HL-60/S4 treated with phorbol 12-myristate 13-acetate at 8.2 ng/mL for 4 days and 3 days (cell line): ENCODE measurements around the gene PUS7.
"Not testable (repeated sequence)": the region's sequence is repeated elsewhere in the genome, so short reads cannot be mapped to it uniquely, and the experiment has no call there.

ENCODE experiments used
- in situ Hi-C: fragments of 300-500 bp; cut with MboI; formaldehyde crosslinking; loops from 2 replicates; pipeline ENCODE4 v1.15.0; 2022; ENCODE audit warnings: low sequenced_read_pairs

The PUS7 gene

DNA sequence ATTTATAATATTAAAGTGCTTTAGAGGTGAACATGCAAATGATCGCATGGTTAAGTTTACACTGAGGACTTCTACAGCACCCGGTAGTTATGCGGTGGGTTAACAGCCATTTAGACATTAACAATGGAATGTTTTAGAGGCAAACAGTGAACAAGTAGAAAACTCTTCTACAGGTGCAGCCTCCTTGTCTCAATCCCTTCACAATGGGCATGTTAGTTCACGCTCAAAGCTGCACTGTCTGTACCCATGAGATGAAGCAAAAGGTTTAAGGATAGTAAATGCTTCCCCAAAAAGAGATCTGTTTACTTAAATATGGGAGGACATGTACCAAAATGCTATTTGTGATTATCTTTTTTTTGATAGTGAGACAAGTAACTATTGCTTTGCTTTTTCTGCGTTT lies 25.1 kb downstream of the PUS7 start:
- in situ Hi-C loops = no loop called here

DNA sequence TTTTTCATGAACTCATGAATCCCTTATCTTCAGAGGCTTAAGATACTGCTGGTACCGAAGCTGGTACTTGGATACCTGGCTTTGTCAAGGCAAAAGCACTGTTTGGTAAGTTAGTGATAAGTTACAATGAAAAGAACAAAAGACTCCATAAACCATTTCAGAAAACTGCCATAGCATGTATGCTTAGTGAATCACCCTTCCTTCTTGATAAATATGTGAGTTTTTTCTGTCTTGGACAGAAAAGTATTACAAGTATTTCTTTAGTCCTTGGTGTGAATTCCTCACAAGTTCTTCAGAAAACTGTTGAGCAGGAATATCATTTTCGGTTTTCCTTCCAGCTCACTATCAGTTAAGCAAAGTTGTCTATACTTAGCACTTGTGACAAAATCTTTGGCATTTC lies 25.6 kb downstream of the PUS7 start:
- in situ Hi-C loops = no loop called here

DNA sequence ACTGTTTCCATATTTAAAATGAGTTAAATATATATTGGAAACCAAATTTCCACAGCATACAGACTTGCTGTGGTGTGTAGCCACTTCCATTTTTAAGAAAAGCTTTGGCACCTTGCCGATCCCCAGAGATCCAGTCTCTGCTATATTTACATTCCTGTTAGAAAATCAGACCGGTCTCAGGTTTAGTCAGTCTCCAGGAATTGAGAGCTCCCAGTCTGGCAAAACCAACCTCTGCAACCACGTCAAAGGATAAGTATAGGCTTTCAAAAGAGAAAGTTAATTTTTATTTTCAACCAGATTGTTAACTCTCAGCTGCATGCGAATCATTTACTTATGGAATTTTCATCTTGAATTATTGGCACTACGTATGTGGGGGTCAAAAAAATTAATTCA lies 28.2 kb downstream of the PUS7 start:
- in situ Hi-C loops = no loop called here

DNA sequence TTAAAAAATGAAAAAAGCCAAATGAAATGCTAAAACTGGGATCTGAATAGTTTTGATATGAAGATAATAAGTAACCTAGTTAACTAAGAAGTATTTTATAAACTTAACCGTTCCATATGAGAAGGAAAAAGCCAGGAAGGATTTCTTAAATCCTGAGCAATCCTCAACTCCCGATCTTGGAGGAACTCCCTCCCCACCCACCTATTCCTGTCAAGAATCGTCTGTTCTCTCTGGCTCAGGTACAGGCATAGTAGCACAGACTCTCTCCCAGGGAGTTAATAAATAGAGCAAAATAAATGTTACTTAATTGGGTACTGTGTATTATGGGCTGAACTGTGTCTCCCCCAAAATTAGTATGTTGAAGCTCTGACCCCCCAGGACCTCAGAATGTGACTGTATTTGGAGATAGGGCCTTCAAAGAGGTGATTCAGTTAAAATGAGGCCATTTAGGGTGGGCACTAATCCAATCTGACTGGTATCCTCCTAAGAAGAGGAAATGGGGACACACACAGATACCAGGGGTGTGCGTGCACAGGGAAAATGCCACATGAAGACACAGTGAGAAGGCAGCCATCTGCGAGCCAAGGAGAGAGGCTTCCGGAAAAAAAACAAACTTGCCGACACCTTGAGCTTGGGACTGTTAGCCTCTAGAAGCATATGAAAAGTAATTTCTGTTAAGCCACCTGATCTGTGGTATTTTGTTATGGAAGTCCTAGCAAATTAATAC lies 28.7 kb downstream of the PUS7 start:
- in situ Hi-C loops = no loop called here

DNA sequence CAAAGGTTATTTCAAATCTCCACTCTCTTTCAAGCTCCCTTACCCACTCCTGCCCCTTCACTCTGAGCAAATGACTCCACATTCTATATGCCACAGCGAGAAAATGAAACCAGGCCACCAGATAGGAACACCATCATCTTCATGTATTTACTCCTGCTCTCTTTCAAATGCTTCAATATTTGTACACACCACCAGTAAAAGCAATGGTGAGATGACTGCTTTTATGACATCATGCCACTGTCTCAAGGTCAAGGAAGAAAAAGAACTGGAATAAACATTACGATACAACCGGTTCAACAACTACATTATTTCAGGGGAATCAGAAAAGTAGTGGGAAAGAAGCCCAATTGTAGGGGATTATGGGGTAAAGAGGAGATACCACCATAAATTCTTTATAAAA lies 32.7 kb downstream of the PUS7 start:
- in situ Hi-C loops = no loop called here

DNA sequence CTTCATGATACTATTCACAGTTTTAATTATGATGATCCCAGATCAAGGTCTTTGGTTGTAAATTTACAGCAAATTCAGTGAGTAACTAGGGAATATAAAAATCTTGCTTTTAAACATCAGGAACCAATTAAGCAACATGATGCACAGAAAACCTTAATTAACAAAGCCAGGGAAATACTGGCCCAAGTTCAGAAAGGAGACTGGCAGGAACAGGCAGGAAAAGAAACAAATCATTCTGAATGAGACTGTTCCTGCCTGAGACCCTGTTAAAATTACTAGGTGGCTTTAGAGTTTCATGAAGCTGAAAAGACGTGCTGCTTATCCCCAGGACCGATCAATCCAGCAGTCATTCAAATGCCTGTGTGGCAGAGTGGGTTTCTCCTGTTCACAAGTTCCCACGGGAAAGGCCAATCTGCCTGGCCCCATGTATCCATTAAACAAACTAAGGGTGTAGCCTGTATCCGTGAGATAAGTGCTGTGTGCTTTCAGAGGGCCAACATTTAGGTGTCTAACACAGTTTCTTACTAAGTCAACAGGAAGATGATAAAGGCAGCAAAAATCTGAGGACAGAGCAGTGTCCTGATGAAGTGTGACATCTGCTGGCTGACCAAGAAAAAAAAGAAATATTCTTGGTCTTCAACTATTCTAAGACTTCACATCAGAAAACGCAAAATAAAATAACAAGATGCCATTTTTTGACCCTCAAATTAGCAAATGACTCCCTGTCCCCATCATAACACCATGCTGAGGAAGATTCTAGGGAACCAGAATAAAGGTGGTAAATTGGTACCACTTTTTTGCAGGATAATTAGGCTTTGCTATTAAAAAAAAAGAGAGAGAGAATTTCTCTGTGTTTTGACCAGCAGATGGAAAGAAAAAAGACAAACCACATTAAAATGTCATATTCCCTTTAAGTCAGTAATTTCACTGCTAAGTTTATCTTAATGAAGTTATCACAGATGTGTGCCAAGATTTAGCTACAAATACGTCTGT lies 34.2 kb downstream of the PUS7 start:
- in situ Hi-C loops = no loop called here

DNA sequence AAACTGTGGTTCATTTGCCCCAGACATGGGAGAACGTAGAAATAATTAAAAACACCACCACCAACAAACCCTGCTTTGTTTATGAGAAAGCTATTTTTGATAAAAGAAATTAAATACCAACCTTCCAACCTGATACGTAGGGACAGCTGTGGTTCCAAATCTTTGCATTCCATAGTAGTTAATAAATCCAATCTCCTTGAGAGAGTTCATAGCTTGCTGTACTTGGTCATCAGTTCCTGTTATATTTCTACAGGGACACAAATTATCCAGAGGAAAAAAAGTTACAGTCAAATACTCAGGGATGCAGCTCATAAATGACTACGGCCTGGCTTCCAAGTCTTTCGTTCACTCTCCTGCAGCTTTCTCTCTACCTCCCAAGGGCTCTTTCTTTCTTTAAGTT lies 41.1 kb downstream of the PUS7 start:
- in situ Hi-C loops = no loop called here

DNA sequence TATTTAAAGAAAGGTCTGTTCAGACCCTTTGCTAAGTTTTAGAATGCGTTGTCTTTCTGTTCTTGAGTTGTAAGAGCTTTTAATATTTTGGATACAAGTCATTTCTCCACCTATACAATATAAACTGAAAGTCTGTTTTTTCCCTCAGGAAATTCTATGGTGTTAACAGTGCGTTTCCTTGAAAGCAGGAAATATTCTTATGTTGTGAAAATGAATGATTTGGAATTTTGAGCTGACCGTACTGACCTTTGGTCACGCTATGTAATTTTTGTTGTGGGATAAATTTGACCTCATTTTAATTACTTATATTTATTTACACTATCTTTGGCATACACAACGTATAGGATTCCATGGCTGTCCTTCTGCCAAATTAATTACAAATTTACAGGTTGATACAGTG lies 43.5 kb downstream of the PUS7 start:
- in situ Hi-C loops = no loop called here

DNA sequence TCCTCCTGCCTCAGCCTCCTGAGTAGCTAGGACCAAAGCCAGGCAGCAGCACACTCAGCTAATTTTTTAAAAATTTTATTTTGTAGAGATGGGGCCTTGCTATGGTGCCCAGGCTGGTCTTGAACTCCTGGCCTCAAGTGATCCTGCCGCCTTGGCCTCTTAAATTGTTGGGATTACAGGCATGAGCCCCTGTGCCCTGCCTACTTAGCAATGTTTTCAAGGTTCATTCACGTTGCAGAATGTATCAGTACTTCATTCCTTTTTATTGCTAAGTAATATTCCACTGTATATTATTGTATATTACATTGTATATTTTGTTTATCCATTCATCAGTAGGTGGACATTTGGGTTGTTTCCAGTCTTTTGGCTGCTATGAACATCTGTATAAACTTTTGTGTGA lies 44.2 kb downstream of the PUS7 start:
- in situ Hi-C loops = no loop called here

DNA sequence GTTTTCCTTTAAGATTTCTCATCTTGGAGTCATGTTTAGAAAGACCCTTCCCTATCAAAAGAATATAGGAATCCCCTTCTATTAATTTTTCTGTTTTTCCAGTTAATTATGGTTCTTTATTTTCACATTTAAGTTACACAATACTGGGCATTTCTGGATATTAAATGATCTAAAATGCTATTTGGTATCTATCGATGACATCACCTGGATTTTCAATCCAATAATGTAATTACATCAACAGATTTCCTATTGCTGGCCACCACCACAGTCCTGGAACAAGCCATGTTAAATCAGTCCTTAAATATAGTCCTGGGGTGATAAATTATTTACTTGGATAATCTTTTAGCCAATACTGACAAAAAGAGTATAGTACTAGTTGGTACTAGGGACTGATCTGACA lies 48.0 kb downstream of the PUS7 start:
- in situ Hi-C loops = no loop called here

DNA sequence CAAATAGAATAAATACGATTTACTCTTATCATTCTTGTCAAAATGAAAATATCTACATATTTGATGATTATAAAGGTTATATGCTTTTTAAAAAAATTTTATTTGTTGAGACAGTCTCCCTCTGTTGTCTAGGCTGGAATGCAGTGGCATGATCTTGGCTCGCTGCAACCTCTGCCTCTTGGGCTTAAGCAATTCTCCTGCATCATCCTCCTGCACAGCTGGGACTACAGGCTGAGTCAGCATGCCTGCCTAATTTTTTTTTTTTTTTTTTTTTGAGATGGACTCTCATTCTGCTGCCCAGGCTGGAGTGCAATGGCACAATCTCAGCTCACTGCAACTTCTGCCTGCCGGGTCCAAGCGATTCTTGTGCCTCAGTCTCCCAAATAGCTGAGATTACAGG lies 48.9 kb downstream of the PUS7 start:
- in situ Hi-C loops = no loop called here

DNA sequence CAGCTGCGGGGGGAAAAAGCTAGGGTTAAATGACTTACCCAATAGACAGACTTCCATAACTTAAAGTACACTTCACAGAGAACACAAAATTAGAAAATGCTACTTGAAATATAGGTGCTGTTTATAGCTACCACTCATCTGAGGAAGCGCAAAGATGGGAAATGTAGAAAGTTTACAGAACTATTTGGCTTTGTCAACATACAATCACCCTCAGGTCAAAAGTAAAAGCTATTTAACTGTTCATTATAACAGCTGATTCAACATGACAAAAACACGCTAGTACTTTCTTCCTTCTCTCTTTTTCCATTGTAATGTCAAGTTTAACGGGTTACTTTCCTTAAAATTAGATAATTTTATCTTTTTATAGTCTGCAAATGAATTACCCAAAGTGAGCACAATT lies 51.2 kb downstream of the PUS7 start:
- in situ Hi-C loops = no loop called here

DNA sequence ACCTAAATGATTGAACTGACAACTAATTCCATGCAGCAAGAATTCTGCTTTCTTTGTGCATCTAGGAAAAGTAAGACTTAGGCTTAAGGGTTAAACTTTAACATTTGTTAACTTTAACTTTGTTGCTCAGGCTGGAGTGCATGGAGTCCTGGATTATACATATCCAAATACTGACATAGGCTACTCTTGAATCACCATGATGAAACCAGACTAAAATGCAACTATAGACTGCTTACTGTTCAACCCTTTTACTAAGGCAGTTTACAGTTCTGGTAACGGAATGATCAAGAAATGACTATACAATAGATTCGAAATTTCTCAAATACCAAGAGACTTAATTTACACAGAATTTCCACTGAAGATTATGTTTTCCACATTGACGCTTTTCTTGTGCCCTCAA lies 52.0 kb downstream of the PUS7 start:
- in situ Hi-C loops = no loop called here

DNA sequence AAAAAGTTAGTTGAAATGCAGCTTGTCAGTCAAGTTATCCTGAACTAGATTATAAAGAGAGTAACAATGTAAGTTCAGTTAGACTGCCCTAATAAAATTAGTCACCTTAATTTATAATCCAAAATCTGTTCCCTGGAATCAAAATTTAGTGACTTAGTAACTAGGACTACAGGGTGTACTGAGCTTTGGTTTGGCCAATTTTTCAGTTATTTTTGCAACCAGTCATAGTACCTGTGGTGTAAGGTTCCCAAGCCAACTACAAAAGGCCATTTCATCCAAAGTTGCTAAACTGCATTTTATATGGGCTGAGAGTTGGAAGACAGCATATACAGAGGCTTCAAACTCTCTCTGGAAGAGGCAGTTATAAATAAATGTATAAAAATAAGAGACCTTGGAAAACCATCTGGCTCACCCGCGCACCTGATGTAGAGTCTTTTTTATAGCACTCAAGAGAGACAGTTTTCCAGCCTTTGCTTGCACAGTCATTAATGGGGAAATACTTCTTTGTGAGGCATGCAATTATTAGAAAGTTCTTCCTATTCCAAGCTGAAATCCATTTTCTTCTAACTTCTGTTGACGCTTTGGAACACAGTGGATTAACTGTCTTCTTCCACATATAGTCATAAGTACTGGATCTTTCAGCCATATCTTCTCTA lies 59.2 kb downstream of the PUS7 start:
- in situ Hi-C loops = no loop called here

DNA sequence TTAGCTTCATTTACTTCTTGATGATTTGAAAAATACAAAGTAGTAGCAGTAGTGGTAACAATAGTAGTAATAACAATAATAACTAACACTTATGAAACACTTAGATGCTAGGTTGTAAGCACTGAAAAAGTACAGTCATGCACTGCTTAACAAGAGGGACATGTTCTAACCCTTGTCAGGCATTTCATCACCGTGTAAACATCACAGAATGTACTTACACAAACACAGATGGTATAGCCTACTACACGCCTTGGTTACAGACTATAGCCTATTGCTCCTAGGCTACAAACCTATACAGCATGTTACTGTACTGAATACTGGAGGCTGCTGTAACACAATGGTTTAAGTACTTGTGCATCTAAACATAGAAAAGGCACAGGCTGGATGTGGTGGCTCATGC lies 60.6 kb downstream of the PUS7 start:
- in situ Hi-C loops = no loop called here

DNA sequence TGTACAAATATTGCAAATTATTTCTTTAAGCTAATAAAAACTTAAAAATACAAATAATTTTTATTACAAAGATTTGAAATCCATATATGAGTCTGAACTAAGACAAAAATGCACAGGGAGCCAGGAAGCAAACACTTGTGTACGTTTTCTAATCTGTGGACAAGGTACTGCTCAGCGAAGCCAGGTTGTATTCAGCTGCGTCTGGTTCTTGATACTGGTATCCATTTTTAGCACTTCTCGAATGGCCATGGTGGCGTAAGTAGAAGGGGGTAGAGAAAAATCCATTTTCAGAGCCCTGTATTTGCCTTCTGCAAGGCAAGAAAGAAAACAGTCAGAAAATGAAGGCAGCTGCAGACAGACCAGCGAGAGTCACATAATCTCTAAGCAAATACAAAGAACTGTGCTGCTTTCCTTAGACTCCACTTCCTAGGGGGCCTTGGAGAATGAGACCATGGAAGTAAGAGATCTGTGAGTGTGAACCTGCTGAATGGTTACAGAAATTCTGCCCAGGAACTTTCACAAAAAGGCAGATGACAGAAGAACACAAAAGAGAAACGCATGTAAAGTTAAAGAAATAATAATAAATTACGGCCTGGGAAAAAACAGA lies 64.3 kb downstream of the PUS7 start:
- in situ Hi-C loops = no loop called here

DNA sequence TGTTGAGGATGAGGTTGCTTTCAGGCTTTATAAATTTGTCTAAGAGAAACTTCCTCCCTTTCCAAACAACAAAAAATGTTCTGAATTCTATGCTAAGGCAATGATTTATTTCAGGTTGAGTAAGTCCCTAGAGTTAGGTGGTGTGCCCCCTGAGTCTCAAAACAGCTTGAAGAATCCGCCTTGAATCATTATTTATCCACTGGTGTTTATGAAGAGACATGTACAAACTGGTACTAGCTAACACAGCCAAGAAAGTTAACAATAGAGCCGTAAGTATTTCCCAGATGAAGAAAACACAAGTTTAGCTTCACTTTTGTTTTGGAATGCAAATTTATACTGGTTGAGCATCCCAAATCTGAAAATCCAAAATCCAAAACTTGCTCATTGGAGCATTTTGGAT lies 67.2 kb downstream of the PUS7 start:
- in situ Hi-C loops = no loop called here

DNA sequence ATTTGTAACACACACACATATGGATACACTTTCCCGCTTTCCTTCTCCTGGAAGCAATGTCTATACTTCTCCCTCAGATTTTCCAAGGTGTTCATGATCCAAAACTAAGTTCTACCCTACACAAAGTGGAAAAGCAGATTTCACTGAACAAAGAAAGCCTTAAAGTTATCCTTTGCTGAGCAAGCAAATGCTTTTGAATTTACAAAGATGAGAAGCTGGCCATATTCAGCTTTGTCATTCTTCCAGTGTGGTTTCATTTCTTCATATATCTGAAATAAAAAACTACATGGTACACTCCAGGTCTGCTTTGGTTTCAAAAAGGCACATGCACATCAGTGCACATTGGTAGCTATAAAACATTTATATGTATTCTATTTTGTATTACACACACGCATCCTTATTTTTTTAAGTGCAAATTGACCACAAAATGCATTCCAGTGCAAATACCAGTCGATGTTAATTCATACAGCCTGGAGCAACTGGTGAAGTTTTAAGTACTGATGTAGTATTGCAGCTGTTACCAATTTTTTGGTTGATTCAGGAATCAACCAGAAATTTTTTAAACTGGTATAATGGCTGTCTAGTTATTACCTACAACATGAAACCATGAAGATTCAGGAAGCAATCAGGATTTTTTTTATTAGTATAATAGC lies 67.8 kb downstream of the PUS7 start:
- in situ Hi-C loops = no loop called here

DNA sequence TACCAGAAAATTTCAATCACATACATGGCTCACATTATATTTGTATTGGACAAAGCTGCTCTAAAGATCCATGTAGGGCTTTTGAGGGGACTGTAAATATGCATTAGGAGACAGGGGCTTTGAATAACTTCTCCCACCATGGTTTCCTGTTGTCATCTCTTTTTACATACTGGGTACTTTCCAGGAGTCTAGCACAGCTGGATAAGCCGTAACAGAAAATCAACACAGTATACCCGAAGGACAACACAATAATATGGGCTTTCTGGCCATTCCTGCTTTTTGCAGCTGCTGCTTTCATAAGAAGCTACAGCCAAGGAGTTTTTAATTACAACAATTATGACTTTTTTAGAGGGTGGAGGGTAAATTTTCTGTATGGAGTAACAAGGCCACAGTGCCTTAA lies 70.0 kb downstream of the PUS7 start:
- in situ Hi-C loops = no loop called here

DNA sequence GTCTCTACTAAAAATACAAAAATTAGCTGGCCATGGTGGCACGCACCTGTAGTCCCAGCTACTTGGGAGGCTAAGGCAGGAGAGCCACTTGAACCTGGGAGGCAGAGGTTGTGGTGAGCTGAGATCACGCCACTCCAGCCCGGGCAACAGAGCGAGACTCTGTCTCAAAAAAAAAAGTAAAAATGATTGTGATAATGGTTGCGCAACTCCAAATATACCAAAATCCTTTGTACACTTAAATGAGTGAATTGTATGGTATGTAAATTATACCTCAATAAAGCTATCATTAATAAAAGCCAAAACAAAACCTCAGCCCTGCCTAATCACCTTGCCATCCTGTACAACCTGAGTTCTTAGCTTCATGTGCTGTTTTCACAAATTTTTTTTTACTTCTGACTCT lies 71.2 kb downstream of the PUS7 start:
- in situ Hi-C loops = not testable (repeated sequence)
